Measurements from ENCODE around the gene TBCA. TPM values are rescaled to one million over a fixed set of nuclear protein-coding genes. Genes with fewer than 3 reads are reported as not detected.

Gene TBCA
- total and polyA plus RNA-seq, 4 donors, result 122 to 248 (median 154) TPM

DNA sequence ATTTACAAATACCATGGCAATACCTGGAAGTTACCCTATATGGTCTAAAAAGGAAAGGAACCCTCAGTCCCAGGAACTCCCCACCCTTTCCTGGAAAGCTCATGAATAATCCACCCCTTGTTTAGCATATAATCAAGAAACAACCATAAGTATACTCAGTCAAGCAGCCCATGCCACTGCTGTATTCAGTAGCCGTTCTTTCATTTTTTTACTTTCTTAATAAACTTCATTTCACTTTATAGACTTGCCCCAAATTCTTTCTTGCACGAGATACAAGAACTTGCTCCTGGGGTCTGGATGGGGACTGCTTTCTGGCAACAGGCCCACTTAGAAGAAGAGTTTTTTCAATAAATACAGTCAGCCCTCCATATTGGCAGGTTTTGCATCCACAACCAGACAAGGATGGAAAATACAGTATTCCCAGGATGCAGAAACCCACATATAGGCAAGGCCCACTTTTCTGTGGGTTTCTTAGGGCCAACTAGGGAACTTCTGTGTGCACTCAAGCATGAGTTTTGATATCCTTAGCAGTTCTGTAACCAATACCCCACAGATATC is 2.8 kb upstream of the TBCA start:
- WGBS, 2 donors, result 91 to 96% methylated on average over 2 of the region's 2 CpGs
- DNase-seq, result no peak
- H3K27ac ChIP-seq (ENCODE audit: low read depth in 1 of 2, low read length in 1 of 2), result no peak overlapping the region
- H3K4me1 ChIP-seq (ENCODE audit: control insufficient read depth in 5 of 5, insufficient read depth in 5 of 5, low read length in 5 of 5), result peaks cover 0 to 20% (median 8%) of the 10 kb centered on the region in 5 donors
- no peak for ATAC-seq (ENCODE audit: insufficient read depth, low FRiP score)
- no peaks in the 10 kb centered on the region for H3K27me3 ChIP-seq (ENCODE audit: control insufficient read depth in 3 of 3, insufficient read depth in 3 of 3, low read length in 2 of 3)
- no peak overlapping the region for H3K9ac ChIP-seq (ENCODE audit: insufficient read depth in 1 of 2, low read length in 2 of 2)
- H3K9me3 ChIP-seq (ENCODE audit: control insufficient read depth in 4 of 4, insufficient read depth in 3 of 4, low read length in 3 of 4), result no peaks in the 10 kb centered on the region
- TF ChIP-seq, protein P1, sequence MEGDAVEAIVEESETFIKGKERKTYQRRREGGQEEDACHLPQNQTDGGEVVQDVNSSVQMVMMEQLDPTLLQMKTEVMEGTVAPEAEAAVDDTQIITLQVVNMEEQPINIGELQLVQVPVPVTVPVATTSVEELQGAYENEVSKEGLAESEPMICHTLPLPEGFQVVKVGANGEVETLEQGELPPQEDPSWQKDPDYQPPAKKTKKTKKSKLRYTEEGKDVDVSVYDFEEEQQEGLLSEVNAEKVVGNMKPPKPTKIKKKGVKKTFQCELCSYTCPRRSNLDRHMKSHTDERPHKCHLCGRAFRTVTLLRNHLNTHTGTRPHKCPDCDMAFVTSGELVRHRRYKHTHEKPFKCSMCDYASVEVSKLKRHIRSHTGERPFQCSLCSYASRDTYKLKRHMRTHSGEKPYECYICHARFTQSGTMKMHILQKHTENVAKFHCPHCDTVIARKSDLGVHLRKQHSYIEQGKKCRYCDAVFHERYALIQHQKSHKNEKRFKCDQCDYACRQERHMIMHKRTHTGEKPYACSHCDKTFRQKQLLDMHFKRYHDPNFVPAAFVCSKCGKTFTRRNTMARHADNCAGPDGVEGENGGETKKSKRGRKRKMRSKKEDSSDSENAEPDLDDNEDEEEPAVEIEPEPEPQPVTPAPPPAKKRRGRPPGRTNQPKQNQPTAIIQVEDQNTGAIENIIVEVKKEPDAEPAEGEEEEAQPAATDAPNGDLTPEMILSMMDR (IDR thresholded peaks at IDR 0.05; ENCODE audit: control extremely low read depth, extremely low read depth), result no peak
- no peak overlapping the region for H3K4me3 ChIP-seq
- H3K36me3 ChIP-seq (ENCODE audit: control insufficient read depth in 4 of 4, insufficient read depth in 4 of 4, low read length in 4 of 4), result no peaks in the 10 kb centered on the region

DNA sequence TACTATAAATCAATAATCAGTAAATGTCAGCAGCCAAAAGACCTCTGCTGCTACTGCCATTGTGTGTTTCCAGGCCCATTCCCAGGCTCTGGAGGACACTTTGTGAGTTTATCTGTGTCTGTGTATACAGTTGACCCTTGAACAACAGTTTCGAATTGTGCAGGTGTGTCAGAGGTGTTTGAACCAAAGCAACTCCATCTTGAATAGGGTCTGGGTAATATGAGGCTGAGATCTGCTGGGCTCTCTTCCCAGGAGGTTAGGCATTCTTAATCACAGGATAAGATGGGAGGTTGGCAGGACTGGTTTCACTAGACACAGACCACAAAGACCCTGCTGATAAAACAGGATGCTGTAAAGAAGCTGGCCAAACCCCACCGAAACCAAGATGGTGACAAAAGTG is 2.3 kb upstream of the TBCA start:
- ATAC-seq (ENCODE audit: insufficient read depth, low FRiP score) (no peak), DNase-seq (no peak)
- H3K27ac ChIP-seq (ENCODE audit: low read depth in 1 of 2, low read length in 1 of 2), result no peak overlapping the region
- H3K4me3 ChIP-seq, result no peak overlapping the region
- H3K27me3 ChIP-seq (ENCODE audit: control insufficient read depth in 3 of 3, insufficient read depth in 3 of 3, low read length in 2 of 3), result no peaks in the 10 kb centered on the region
- H3K9ac ChIP-seq (ENCODE audit: insufficient read depth in 1 of 2, low read length in 2 of 2), result no peak overlapping the region
- H3K9me3 ChIP-seq (ENCODE audit: control insufficient read depth in 4 of 4, insufficient read depth in 3 of 4, low read length in 3 of 4), result no peaks in the 10 kb centered on the region
- no peaks in the 10 kb centered on the region for H3K36me3 ChIP-seq (ENCODE audit: control insufficient read depth in 4 of 4, insufficient read depth in 4 of 4, low read length in 4 of 4)
- 88 to 99% methylated on average over 2 of the region's 2 CpGs for WGBS, 2 donors
- TF ChIP-seq, protein P1 (IDR thresholded peaks at IDR 0.05; ENCODE audit: control extremely low read depth, extremely low read depth), result no peak
- H3K4me1 ChIP-seq (ENCODE audit: control insufficient read depth in 5 of 5, insufficient read depth in 5 of 5, low read length in 5 of 5), result peaks cover 0 to 26% (median 11%) of the 10 kb centered on the region in 5 donors

DNA sequence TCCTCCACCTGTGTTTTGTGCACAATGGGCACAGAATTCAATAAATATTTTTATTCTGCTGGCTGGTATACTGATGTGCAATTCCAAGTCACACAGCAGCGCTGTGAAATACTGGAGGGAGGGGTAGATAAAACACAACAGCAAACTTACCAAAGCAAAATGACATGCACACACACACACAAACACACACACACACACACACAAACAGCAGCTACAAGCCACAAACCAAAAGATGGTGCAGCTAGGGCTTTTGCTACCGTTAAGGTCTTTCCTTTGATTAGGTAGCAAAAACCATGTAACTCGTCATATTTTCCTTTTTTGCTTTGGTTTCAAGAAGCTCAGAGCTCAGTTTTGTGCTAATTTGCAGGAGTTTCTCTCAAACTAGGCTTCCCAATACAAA is 1.8 kb upstream of the TBCA start:
- no peak for DNase-seq
- WGBS, 2 donors, result 85 to 89% methylated on average over 3 of the region's 3 CpGs

More for the DNA sequence above, 1.8 kb upstream of the TBCA start:
- no peak for ATAC-seq (ENCODE audit: insufficient read depth, low FRiP score)
- Histone ChIP-seq H3K9me3 (ENCODE audit: control insufficient read depth in 4 of 4, insufficient read depth in 3 of 4, low read length in 3 of 4) (no peaks in the 10 kb centered on the region), H3K36me3 (ENCODE audit: control insufficient read depth in 4 of 4, insufficient read depth in 4 of 4, low read length in 4 of 4) (no peaks in the 10 kb centered on the region), H3K27ac (ENCODE audit: low read depth in 1 of 2, low read length in 1 of 2) (no peak overlapping the region), H3K4me3 (no peak overlapping the region), H3K9ac (ENCODE audit: insufficient read depth in 1 of 2, low read length in 2 of 2) (no peak overlapping the region), H3K27me3 (ENCODE audit: control insufficient read depth in 3 of 3, insufficient read depth in 3 of 3, low read length in 2 of 3) (no peaks in the 10 kb centered on the region), H3K4me1 (ENCODE audit: control insufficient read depth in 5 of 5, insufficient read depth in 5 of 5, low read length in 5 of 5) (peaks cover 0 to 31% (median 11%) of the 10 kb centered on the region in 5 donors)
- TF ChIP-seq, protein P1 (IDR thresholded peaks at IDR 0.05; ENCODE audit: control extremely low read depth, extremely low read depth), result no peak

All from lung (tissue), 12 donors.